ENCODE data around the gene KCTD19. TPM values are rescaled to one million over a fixed set of nuclear protein-coding genes. Genes with fewer than 3 reads are reported as not detected.
A peak's percentile ranks its signal among the peaks of the same experiment; 100 is the strongest.

Gene KCTD19
- total RNA-seq, 1 experiment from 2014 or later, result not detected

GRCh38 chr16:67277999-67278772, 48.4 kb downstream of the KCTD19 start:
- TF ChIP-seq, protein P1, sequence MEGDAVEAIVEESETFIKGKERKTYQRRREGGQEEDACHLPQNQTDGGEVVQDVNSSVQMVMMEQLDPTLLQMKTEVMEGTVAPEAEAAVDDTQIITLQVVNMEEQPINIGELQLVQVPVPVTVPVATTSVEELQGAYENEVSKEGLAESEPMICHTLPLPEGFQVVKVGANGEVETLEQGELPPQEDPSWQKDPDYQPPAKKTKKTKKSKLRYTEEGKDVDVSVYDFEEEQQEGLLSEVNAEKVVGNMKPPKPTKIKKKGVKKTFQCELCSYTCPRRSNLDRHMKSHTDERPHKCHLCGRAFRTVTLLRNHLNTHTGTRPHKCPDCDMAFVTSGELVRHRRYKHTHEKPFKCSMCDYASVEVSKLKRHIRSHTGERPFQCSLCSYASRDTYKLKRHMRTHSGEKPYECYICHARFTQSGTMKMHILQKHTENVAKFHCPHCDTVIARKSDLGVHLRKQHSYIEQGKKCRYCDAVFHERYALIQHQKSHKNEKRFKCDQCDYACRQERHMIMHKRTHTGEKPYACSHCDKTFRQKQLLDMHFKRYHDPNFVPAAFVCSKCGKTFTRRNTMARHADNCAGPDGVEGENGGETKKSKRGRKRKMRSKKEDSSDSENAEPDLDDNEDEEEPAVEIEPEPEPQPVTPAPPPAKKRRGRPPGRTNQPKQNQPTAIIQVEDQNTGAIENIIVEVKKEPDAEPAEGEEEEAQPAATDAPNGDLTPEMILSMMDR (IDR thresholded peaks at IDR 0.05; ENCODE audit: insufficient read depth in 1 of 2, low read depth in 1 of 2, low read length in 1 of 2, severe bottlenecking in 1 of 2, unreplicated experiment in 1 of 2), result no peak
- POLR2A ChIA-PET, result interaction anchor here (0.7 to 1.6 kb wide), 2 partner anchors 11 to 18 kb away, joined by 3 to 5 read pairs; no protein-coding TSS in a partner anchor
- peaks cover 2% of the 10 kb centered on the region; the same call in 1 of the 2 replicates for H3K36me3 ChIP-seq (ENCODE audit: control insufficient read depth, insufficient read depth, low read length)
- no peaks in the 10 kb centered on the region for H3K9me3 ChIP-seq
- intact Hi-C loops (cut with micrococcal nuclease; ENCODE audit: unreplicated experiment), result loop anchor here (2.0 to 5.0 kb wide), 3 partner anchors 17 to 169 kb away; no protein-coding TSS in a partner anchor
- Mint-ChIP-seq H3K4me1 (ENCODE audit: low read depth, unreplicated experiment) (peaks cover 3% of the 10 kb centered on the region), H3K4me3 (ENCODE audit: unreplicated experiment) (peak overlapping the region; percentile 84), H3K36me3 (ENCODE audit: insufficient read depth, unreplicated experiment) (peaks cover 3% of the 10 kb centered on the region), H3K27ac (ENCODE audit: unreplicated experiment) (peak overlapping the region; percentile 66), H3K27me3 (ENCODE audit: insufficient read depth, unreplicated experiment) (no peaks in the 10 kb centered on the region), H3K9me3 (ENCODE audit: unreplicated experiment) (no peaks in the 10 kb centered on the region)
- peak overlapping the region; percentile 88 for H3K4me3 ChIP-seq (ENCODE audit: low read depth, low read length)
- CTCF ChIA-PET, result interaction anchor here (1.1 to 1.3 kb wide), 3 partner anchors 18 to 61 kb away, joined by 3 to 11 read pairs (median 6); no protein-coding TSS in a partner anchor
- BruUV-seq (replicated peaks), result no TSS peak
- DNase-seq, result no peak
- no peaks in the 10 kb centered on the region for H3K27me3 ChIP-seq (replicated peaks; ENCODE audit: control insufficient read depth, insufficient read depth, low read length)
- peaks cover 20% of the 10 kb centered on the region for H3K4me1 ChIP-seq

- H3K27ac Mint-ChIP-seq (ENCODE audit: unreplicated experiment), result no peak overlapping the region
- no peaks in the 10 kb centered on the region for H3K27me3 Mint-ChIP-seq (ENCODE audit: insufficient read depth, unreplicated experiment)
- no peak for DNase-seq
- no peaks in the 10 kb centered on the region for H3K4me1 Mint-ChIP-seq (ENCODE audit: low read depth, unreplicated experiment)
- H3K9me3 Mint-ChIP-seq (ENCODE audit: unreplicated experiment), result no peaks in the 10 kb centered on the region
- intact Hi-C loops (cut with micrococcal nuclease; ENCODE audit: unreplicated experiment), result loop anchor here (5.0 kb wide), 1 partner anchor 170 kb away; no protein-coding TSS in a partner anchor
- ChIA-PET POLR2A (no interaction called here), CTCF (interaction anchor here (1.1 to 1.2 kb wide), 2 partner anchors 17 to 31 kb away, joined by 6 to 11 read pairs; no protein-coding TSS in a partner anchor)
- H3K36me3 ChIP-seq (ENCODE audit: control insufficient read depth, insufficient read depth, low read length), result peaks cover 2% of the 10 kb centered on the region; the same call in 1 of the 2 replicates
- TF ChIP-seq, protein P1 (IDR thresholded peaks at IDR 0.05; ENCODE audit: insufficient read depth in 1 of 2, low read depth in 1 of 2, low read length in 1 of 2, severe bottlenecking in 1 of 2, unreplicated experiment in 1 of 2), result no peak
- H3K4me1 ChIP-seq, result peaks cover 20% of the 10 kb centered on the region
- no peaks in the 10 kb centered on the region for H3K27me3 ChIP-seq (replicated peaks; ENCODE audit: control insufficient read depth, insufficient read depth, low read length)
- no TSS peak for BruUV-seq (replicated peaks)
- H3K4me3 ChIP-seq (ENCODE audit: low read depth, low read length), result no peak overlapping the region
- H3K4me3 Mint-ChIP-seq (ENCODE audit: unreplicated experiment), result peak overlapping the region; percentile 84
- H3K9me3 ChIP-seq, result no peaks in the 10 kb centered on the region
- no peaks in the 10 kb centered on the region for H3K36me3 Mint-ChIP-seq (ENCODE audit: insufficient read depth, unreplicated experiment)
Measured at GRCh38 chr16:67277294-67277998, 49.1 kb downstream of the KCTD19 start.

DNA sequence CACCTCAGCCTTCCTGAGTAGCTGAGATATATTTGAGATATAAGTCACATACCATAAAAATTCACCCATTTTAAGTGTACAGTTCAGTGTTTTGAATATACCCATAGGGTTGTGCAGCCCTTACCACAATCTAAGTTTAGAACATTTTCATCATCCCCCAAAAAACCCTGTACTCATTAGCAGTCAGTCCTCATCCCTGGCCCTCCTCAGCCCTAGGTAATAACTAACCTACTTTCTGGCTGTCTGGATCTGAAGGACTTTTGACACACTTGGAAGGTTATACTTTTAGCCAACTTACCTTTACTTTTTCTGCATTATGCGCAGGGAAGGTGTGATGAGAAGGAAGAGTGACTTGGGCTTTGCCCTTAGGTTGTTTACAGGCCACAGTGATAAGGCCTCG, 51.2 kb downstream of the KCTD19 start:
- peaks cover 16% of the 10 kb centered on the region for H3K4me1 ChIP-seq
- no peaks in the 10 kb centered on the region for H3K4me1 Mint-ChIP-seq (ENCODE audit: low read depth, unreplicated experiment)
- TF ChIP-seq, protein P1 (IDR thresholded peaks at IDR 0.05; ENCODE audit: insufficient read depth in 1 of 2, low read depth in 1 of 2, low read length in 1 of 2, severe bottlenecking in 1 of 2, unreplicated experiment in 1 of 2), result no peak
- no peaks in the 10 kb centered on the region for H3K27me3 ChIP-seq (replicated peaks; ENCODE audit: control insufficient read depth, insufficient read depth, low read length)
- H3K36me3 ChIP-seq (ENCODE audit: control insufficient read depth, insufficient read depth, low read length), result no peaks in the 10 kb centered on the region; the same call in 1 of the 2 replicates
- no peak overlapping the region for H3K4me3 ChIP-seq (ENCODE audit: low read depth, low read length)
- no peak for DNase-seq
- H3K27ac Mint-ChIP-seq (ENCODE audit: unreplicated experiment), result no peak overlapping the region
- intact Hi-C loops (cut with micrococcal nuclease; ENCODE audit: unreplicated experiment), result loop anchor here (5.0 kb wide), 1 partner anchor 172 kb away; no protein-coding TSS in a partner anchor
- no peak overlapping the region for H3K4me3 Mint-ChIP-seq (ENCODE audit: unreplicated experiment)
- no peaks in the 10 kb centered on the region for H3K9me3 Mint-ChIP-seq (ENCODE audit: unreplicated experiment)
- H3K27me3 Mint-ChIP-seq (ENCODE audit: insufficient read depth, unreplicated experiment), result no peaks in the 10 kb centered on the region
- H3K36me3 Mint-ChIP-seq (ENCODE audit: insufficient read depth, unreplicated experiment), result no peaks in the 10 kb centered on the region
- no TSS peak for BruUV-seq (replicated peaks)
- ChIA-PET CTCF (no interaction called here), POLR2A (no interaction called here)
- H3K9me3 ChIP-seq, result no peaks in the 10 kb centered on the region
